ENCODE data around the gene MYH9.

MYH9 gene

GRCh38 chr22:36369922-36370791, 17.6 kb downstream of the MYH9 start:
- peak in 1 of 10 donors; percentile 73 for DNase-seq
- intact Hi-C loops (cut with DNase I): no loop called here

- DNase-seq: peak in 6 of 10 donors; percentile 26 to 92 (median 65)
- intact Hi-C loops (cut with DNase I): no loop called here
Measured at GRCh38 chr22:36369004-36369921, 18.5 kb downstream of the MYH9 start.

- no peak for DNase-seq
- intact Hi-C loops (cut with DNase I): no loop called here
Measured at GRCh38 chr22:36368359-36368983, 19.3 kb downstream of the MYH9 start.

GRCh38 chr22:36367479-36367878, 20.3 kb downstream of the MYH9 start:
- DNase-seq: no peak
- intact Hi-C loops (cut with DNase I): no loop called here

GRCh38 chr22:36367066-36367465, 20.7 kb downstream of the MYH9 start:
- peak in 1 of 10 donors; percentile 73 for DNase-seq
- intact Hi-C loops (cut with DNase I): no loop called here

GRCh38 chr22:36366291-36366708, 21.5 kb downstream of the MYH9 start:
- intact Hi-C loops (cut with DNase I): no loop called here
- DNase-seq: no peak

GRCh38 chr22:36365020-36365411, 22.8 kb downstream of the MYH9 start:
- DNase-seq: no peak
- intact Hi-C loops (cut with DNase I): no loop called here

- DNase-seq: no peak
- intact Hi-C loops (cut with DNase I): no loop called here
Measured at GRCh38 chr22:36364255-36365019, 23.3 kb downstream of the MYH9 start.

GRCh38 chr22:36363349-36363981, 24.3 kb downstream of the MYH9 start:
- intact Hi-C loops (cut with DNase I): no loop called here
- DNase-seq: no peak

- DNase-seq: no peak
- intact Hi-C loops (cut with DNase I): no loop called here
Measured at GRCh38 chr22:36362932-36363331, 24.8 kb downstream of the MYH9 start.

- intact Hi-C loops (cut with DNase I): no loop called here
Measured at GRCh38 chr22:36362075-36362474, 25.7 kb downstream of the MYH9 start.

GRCh38 chr22:36360871-36361383, 26.8 kb downstream of the MYH9 start:
- intact Hi-C loops (cut with DNase I): no loop called here
- no peak for DNase-seq

More at GRCh38 chr22:36362075-36362474, 25.7 kb downstream of the MYH9 start:
- no peak for DNase-seq

GRCh38 chr22:36360011-36360410, 27.8 kb downstream of the MYH9 start:
- intact Hi-C loops (cut with DNase I): no loop called here
- no peak for DNase-seq

GRCh38 chr22:36359470-36359996, 28.2 kb downstream of the MYH9 start:
- no peak for DNase-seq
- intact Hi-C loops (cut with DNase I): no loop called here

GRCh38 chr22:36358533-36359469, 29.0 kb downstream of the MYH9 start:
- DNase-seq: no peak
- intact Hi-C loops (cut with DNase I): no loop called here

GRCh38 chr22:36356708-36357624, 30.8 kb downstream of the MYH9 start:
- intact Hi-C loops (cut with DNase I): no loop called here
- DNase-seq: no peak

GRCh38 chr22:36355894-36356293, 31.9 kb downstream of the MYH9 start:
- intact Hi-C loops (cut with DNase I): no loop called here

More at GRCh38 chr22:36355894-36356293, 31.9 kb downstream of the MYH9 start:
- no peak for DNase-seq

All from posterior cingulate gyrus (tissue), 11 donors.